ENCODE measurements around the gene BBOX1.

The BBOX1 gene

GRCh38 chr11:27025312-27025955, 15.2 kb upstream of the BBOX1 start:
- DNase-seq (ENCODE audit: low spot score), result no peak

DNA sequence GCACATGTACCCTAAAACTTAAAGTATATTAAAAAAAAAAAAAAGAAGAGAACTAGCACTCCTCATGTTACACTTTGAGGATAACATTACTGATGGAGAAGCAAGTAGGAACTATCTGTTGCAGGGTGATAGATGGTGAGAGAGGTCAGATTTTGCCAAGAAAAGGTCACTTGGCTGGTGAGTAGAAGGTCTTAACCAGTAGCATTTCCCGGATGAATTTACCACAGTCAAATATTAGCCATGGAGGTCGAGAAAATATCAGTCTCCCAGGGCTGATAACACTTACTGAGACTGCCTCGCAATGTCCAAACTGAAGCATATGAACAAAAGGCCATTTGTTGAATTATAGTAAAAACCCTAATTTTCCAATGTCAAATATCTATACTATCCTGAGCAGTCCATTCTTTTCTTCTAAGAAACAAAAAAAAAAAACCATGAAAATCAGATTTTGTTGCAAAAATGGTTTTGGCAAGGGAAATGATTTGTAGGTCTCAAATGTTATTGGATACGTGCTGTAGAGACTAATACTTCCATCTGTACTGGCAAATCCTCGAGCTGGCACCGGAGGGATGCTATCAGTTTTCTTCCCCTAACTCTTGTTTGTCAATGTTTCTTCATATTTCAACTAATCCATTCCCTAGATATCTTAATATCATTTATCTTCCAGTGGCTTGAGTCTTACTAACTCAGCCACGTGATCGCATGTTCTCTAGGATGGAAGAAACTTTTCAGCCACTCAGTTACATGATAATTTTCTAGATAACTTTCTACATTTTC, 14.5 kb upstream of the BBOX1 start:
- no peak for DNase-seq (ENCODE audit: low spot score)

- no peak for DNase-seq (ENCODE audit: low spot score)
Observed at GRCh38 chr11:27028561-27028965, 12.1 kb upstream of the BBOX1 start.

DNA sequence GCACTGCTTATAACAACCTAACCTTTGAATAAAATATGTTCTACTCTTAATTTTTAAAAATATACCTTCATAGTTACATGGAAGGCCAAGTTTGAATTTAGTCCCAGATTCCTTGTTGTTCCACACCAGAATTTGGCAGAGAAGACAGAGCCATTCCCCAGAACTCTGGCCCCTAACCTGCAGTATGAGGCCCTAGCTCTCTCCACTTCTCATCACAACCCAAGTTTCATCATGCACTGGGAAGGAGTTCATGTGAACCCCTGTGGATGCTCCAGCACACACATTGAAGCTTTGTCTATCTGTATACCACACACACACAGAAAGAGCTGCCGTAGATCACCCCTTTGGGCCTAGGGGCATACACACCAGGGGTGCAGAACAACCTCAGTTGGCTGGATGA, 10.6 kb upstream of the BBOX1 start:
- no peak for DNase-seq (ENCODE audit: low spot score)

DNA sequence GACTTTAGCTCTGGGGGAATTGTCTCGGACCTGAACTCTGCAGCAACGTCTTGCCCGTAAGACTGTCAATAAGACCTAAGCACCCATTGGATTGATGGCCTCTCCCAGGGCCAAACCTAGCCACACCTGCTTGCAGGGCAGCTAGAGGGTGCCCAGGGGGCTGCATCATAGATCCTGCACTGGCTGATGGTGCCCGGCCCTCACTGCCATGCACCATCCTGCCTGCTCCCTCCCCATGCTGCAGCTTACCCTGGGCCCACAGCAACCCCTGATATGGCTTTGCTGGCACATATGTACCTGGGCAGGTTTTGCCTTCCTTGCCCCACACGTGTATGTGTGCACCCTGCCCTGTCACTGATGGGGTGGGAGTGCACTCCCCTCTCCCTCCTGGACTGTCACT, 8.9 kb upstream of the BBOX1 start:
- DNase-seq (ENCODE audit: low spot score), result no peak

GRCh38 chr11:27039873-27040272, 742 bp upstream of the BBOX1 start:
- no peak for DNase-seq (ENCODE audit: low spot score)

GRCh38 chr11:27041141-27041899, 705 bp downstream of the BBOX1 start:
- no peak for DNase-seq (ENCODE audit: low spot score)

GRCh38 chr11:27046956-27047355, 6.3 kb downstream of the BBOX1 start:
- no peak for DNase-seq (ENCODE audit: low spot score)

- no peak for DNase-seq (ENCODE audit: low spot score)
Observed at GRCh38 chr11:27052668-27053067, 12.1 kb downstream of the BBOX1 start.

GRCh38 chr11:27055065-27055682, 14.6 kb downstream of the BBOX1 start:
- DNase-seq (ENCODE audit: low spot score), result no peak

GRCh38 chr11:27057091-27057780, 16.6 kb downstream of the BBOX1 start:
- no peak for DNase-seq (ENCODE audit: low spot score)

GRCh38 chr11:27058456-27058855, 17.8 kb downstream of the BBOX1 start:
- DNase-seq (ENCODE audit: low spot score), result no peak

DNA sequence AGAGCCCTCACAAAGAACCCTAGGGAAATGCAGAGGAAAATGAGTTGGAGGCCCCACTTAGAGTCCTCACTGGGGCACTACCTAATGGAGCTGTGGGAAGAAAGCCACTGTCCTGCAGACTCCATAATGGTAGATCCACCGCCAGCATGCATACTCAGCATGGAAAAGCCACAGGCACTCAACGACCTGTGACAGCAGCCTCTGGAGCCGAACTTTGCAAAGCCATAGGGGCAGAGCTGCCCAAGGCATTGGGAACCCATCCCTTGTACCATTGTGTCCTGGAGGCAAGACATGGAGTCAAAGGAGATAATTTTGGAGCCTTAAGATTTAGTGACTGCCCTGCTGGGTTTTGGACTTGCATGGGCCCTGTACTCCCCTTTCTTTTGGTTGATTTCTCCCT, 18.8 kb downstream of the BBOX1 start:
- DNase-seq (ENCODE audit: low spot score), result no peak

DNA sequence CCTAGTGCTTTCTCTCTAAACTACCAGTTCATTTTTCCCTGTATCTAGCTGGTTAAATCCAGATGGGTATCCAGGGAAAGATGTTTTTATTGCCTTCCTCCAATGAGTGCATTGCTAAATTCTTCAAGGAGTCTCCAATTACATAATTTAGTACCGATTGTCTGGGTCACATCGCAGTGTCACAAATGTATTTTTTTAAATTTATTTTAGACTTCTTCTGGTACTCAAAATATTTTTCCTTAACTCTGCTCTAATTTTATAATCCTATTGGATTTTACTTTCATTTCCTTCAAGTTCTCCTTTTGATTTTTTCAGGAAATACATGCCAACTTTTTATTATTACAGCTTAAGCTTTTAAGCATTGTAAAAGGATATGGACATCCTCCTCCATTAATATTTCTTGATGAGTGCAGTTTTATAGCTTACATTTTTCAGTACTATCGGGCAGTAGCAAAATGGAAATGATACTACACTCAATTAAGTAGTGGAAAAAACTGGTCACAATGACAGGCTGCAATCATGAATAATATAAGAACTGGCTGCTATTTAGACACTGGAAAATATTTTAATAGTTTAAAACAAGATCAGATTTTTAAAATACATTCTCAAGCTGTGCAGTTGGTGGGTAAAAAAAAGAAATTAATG, 20.3 kb downstream of the BBOX1 start:
- DNase-seq (ENCODE audit: low spot score), result no peak

DNA sequence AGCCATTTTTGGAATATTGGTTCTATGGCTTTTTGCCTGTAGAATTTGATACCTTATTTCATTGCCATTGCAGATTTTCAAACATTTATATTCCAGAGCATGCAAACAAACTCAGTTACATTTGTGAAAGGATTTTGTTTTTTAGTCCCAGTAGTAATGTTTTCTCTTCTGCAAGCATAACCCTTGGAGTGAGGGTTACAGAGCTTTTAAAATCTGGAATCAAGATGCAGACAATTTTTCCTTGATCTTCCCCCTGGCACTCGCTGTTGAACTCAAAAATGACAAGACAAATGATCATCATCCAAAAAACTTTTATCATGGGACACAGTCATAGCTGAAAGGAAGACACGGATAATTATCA, 20.8 kb downstream of the BBOX1 start:
- DNase-seq (ENCODE audit: low spot score), result no peak

- DNase-seq (ENCODE audit: low spot score), result no peak
Observed at GRCh38 chr11:27064086-27064485, 23.5 kb downstream of the BBOX1 start.

- no peak for DNase-seq (ENCODE audit: low spot score)
Observed at GRCh38 chr11:27075192-27075591, 34.6 kb downstream of the BBOX1 start.

- no peak for DNase-seq (ENCODE audit: low spot score)
Observed at GRCh38 chr11:27075655-27076054, 35.0 kb downstream of the BBOX1 start.

DNA sequence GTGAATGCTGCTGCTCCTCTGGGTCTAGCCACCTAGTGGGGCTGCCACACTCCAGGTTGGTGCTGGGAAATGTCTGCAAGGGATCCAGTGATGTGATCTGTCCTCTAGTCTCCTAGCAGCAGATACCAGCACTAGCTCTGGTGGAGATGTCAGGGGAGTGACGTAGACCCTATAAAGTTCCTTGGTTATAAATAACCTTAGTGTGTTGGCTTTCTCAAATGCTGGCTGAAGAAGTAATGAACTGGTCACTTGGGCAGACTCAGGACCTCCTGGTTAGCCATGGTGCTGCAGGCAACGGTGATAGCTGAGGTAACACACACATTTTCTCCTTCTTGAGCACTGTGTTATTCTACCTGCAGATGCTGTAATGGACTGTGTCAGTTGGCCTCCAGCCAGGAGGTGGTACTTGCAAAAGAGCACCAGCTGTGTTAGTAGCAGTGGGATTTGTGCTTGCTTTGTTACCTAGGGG, 35.5 kb downstream of the BBOX1 start:
- DNase-seq (ENCODE audit: low spot score), result no peak

- DNase-seq (ENCODE audit: low spot score), result no peak
Observed at GRCh38 chr11:27081056-27081455, 40.4 kb downstream of the BBOX1 start.

DNA sequence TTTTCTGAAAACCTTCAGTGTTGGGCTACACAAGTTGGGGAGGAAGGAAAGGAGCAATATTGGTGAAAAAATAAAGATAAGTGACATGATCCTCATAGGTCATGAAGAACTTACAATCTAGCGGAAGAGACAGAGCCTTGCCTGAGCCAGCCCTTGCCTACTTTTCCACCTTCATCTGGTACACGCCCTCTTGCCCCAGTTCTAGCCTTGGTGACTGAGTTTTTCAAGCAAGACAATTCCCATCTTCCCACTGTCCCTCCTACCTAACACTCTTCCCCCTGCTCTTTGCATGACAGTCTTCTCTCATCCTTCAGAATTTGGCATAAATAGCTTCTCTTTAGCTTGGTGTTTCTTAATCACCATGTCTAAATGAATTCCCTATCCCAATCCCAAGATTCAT, 42.6 kb downstream of the BBOX1 start:
- no peak for DNase-seq (ENCODE audit: low spot score)

- no peak for DNase-seq (ENCODE audit: low spot score)
Observed at GRCh38 chr11:27083782-27084181, 43.2 kb downstream of the BBOX1 start.

Measured in ecto neural progenitor cell (in vitro differentiated cells).